Ovary (tissue), 9 donors: ENCODE measurements around the gene SYPL1. TPM values are rescaled to one million over a fixed set of nuclear protein-coding genes. Genes with fewer than 3 reads are reported as not detected.

ENCODE experiments used
- DNase-seq, 5 donors: peaks; one replicate each; pipeline ENCODE4 v3.0.0-alpha.2; 2019 to 2020
- H3K27ac ChIP-seq, 2 donors: fragments of 200-600 bp; one replicate each; pipeline versions ENCODE4 v1.5.1 to v1.8.0; 2019 to 2022
- H3K27me3 ChIP-seq: fragments of 200-600 bp; one replicate; pipeline ENCODE4 v1.8.0; 2022
- H3K36me3 ChIP-seq: fragments of 200-600 bp; sonication (generic); one replicate; pipeline ENCODE4 v1.5.1; 2019
- H3K4me1 ChIP-seq: one replicate; pipeline ENCODE4 v1.8.1; 2013; ENCODE audit warnings: mild to moderate bottlenecking, moderate library complexity; ENCODE audit not compliant: insufficient read depth
- H3K4me3 ChIP-seq: fragments of 200-600 bp; sonication (generic); one replicate; pipeline ENCODE4 v1.5.1; 2017
- H3K9me3 ChIP-seq, 2 donors: fragments of 200-600 bp in 1 of 2; sonication (generic) in 1 of 2; one replicate each; pipeline versions ENCODE4 v1.5.1 to v1.8.1; 2013 to 2019; ENCODE audit warnings: mild to moderate bottlenecking in 1 of 2, moderate library complexity in 1 of 2
- CTCF ChIP-seq, 3 donors: fragments of 450-650 bp in 2 of 3; fragments of 200-600 bp in 1 of 3; IDR thresholded peaks; one replicate each; pipeline versions ENCODE4 v1.5.1 to v1.8.0; 2016 to 2022; ENCODE audit warnings: antibody characterized with exemption in 3 of 3, mild to moderate bottlenecking in 1 of 3
- EP300 ChIP-seq: sonication (generic); formaldehyde crosslinking; IDR thresholded peaks from one replicate; pipeline ENCODE4 v1.6.1; 2017; ENCODE audit warnings: antibody characterized with exemption
- POLR2A ChIP-seq: fragments of 450-650 bp; IDR thresholded peaks from one replicate; pipeline ENCODE4 v1.6.1; 2017; ENCODE audit warnings: antibody characterized with exemption, mild to moderate bottlenecking, moderate library complexity
- WGBS, 3 donors: extraction: QIAGEN DNeasy Blood & Tissue Kit in 1 of 3; methylation state at CpG; one replicate each; pipeline versions ENCODE4 v1.1.5 to v1.1.7; 2013 to 2017; 5-methylcytosine and 5-hydroxymethylcytosine counted together
- intact Hi-C, 4 donors: fragments of 100-400 bp; cut with DNase I; formaldehyde crosslinking; loops; one replicate each; pipeline versions ENCODE4 v1.11.0 to v1.15.1; 2022 to 2023
- polyA plus RNA-seq, 2 donors: library from polyadenylated mRNA; stranded (reverse); fragments of 200-250 nt in 1 of 2; fragments of 350-450 nt in 1 of 2; fragmentation: Illumina TruSeq in 1 of 2; extraction: RNeasy Lipid Tissue Mini Kit (QIAGEN cat#74804) in 1 of 2; gene quantifications; one replicate each; pipeline ENCODE4 v1.2.3, GENCODE V29; 2013 to 2014
- total RNA-seq, 7 donors: library from RNA; depleted of rRNA in 2 of 7; stranded (reverse); fragments of >200 nt in 2 of 7; fragmentation: NEBNext Ultra II Directional in 3 of 7; extraction: Animal tissue kit (Norgen Biotek cat#: 25700) in 3 of 7; gene quantifications; one replicate each; pipeline versions ENCODE4 v1.1.0 to v1.2.4, GENCODE V29; 2016 to 2023
- donor health status: DM: no; HTN: no; CAD: no; lungs with moderate emphysema.
- donor health status: DM: no; HTN: no; CAD: no.
- donor health status: Bipolar disorder and iron deficiency.
- donor health status: DM: yes; HTN: yes; CAD: no.
- donor health status: DM: no; HTN: no; CAD: no.
- donor health status: DM: yes; HTN: yes; CAD: no.

The SYPL1 gene
- total and polyA plus RNA-seq, 9 donors = 71.5 to 127 (median 83.5) TPM

GRCh38 chr7:106112972-106113421 is 885 bp upstream of the SYPL1 start:
- TF ChIP-seq CTCF (IDR thresholded peaks at IDR 0.05) (no peak), POLR2A (no peak), EP300 (no peak)
- DNase-seq = no peak
- Histone ChIP-seq H3K4me1 (peaks cover 3% of the 10 kb centered on the region), H3K9me3 (no peaks in the 10 kb centered on the region), H3K27ac (peak overlapping the region in 1 of 2 donors; percentile 98), H3K4me3 (peak overlapping the region; percentile 71), H3K36me3 (no peaks in the 10 kb centered on the region), H3K27me3 (no peaks in the 10 kb centered on the region)
- intact Hi-C loops = no loop called here
- 85 to 92% (median 87%) methylated on average over 17 of the region's 17 CpGs for WGBS, 3 donors

- peak in 1 of 5 donors; percentile 68 for DNase-seq
- peaks cover 5% of the 10 kb centered on the region for H3K4me1 ChIP-seq
These were observed 426 bp downstream of the SYPL1 start for GRCh38 chr7:106111655-106112117.

GRCh38 chr7:106110885-106111654 is 1.0 kb downstream of the SYPL1 start:
- WGBS, 3 donors = 2 to 6% (median 2%) methylated on average over 19 of the region's 19 CpGs
- Histone ChIP-seq H3K36me3 (no peaks in the 10 kb centered on the region), H3K9me3 (no peaks in the 10 kb centered on the region), H3K27me3 (no peaks in the 10 kb centered on the region), H3K27ac (peak overlapping the region; percentile 98 to 99), H3K4me1 (peaks cover 5% of the 10 kb centered on the region), H3K4me3 (peak overlapping the region; percentile 71)
- DNase-seq = no peak
- TF ChIP-seq EP300 (no peak), POLR2A (no peak), CTCF (IDR thresholded peaks at IDR 0.05) (no peak)
- intact Hi-C loops = no loop called here

More at GRCh38 chr7:106111655-106112117, 426 bp downstream of the SYPL1 start:
- intact Hi-C loops = no loop called here
- H3K27ac ChIP-seq = peak overlapping the region; percentile 98 to 99
- no peaks in the 10 kb centered on the region for H3K27me3 ChIP-seq
- H3K4me3 ChIP-seq = peak overlapping the region; percentile 71
- H3K36me3 ChIP-seq = no peaks in the 10 kb centered on the region
- no peak for TF ChIP-seq EP300
- TF ChIP-seq POLR2A = no peak
- TF ChIP-seq CTCF (IDR thresholded peaks at IDR 0.05) = no peak
- 0 to 1% (median 0%) methylated on average over 36 to 53 of the region's 53 CpGs for WGBS, 3 donors
- no peaks in the 10 kb centered on the region for H3K9me3 ChIP-seq

- peaks cover 9% of the 10 kb centered on the region for H3K4me1 ChIP-seq
These were observed 1.9 kb downstream of the SYPL1 start for GRCh38 chr7:106110238-106110560.

More at GRCh38 chr7:106110238-106110560, 1.9 kb downstream of the SYPL1 start:
- intact Hi-C loops = no loop called here
- DNase-seq = no peak
- Histone ChIP-seq H3K27me3 (no peaks in the 10 kb centered on the region), H3K9me3 (no peaks in the 10 kb centered on the region), H3K27ac (no peak overlapping the region), H3K36me3 (no peaks in the 10 kb centered on the region), H3K4me3 (peak overlapping the region; percentile 71)
- TF ChIP-seq CTCF (IDR thresholded peaks at IDR 0.05) (no peak), EP300 (no peak), POLR2A (no peak)
